Activated CD4-positive, CD25-positive, alpha-beta regulatory T cell treated with anti-CD3 and anti-CD28 coated beads, Interleukin-2, amount 50 U/mL, for 72 hours (primary cell): ENCODE data around the gene KDM6A.
"Not testable (repeated sequence)": the region's sequence is repeated elsewhere in the genome, so short reads cannot be mapped to it uniquely, and the experiment has no call there.

Experiments used
- DNase-seq: peaks from one replicate; pipeline ENCODE4 v3.0.0; 2021

Gene KDM6A

GRCh38 chrX:44872821-44873414, at the start of gene KDM6A:
Gene KDM6A (plus strand): TSS chrX:44873188. CDS start chrX:44873552, 364 bp downstream.
- peak; percentile 99 for DNase-seq

GRCh38 chrX:44823193-44823592, 49.8 kb upstream of the KDM6A start:
- DNase-seq = not testable (repeated sequence)

GRCh38 chrX:44828008-44828605, 44.9 kb upstream of the KDM6A start:
- no peak for DNase-seq

GRCh38 chrX:44829832-44830231, 43.2 kb upstream of the KDM6A start:
- DNase-seq = no peak

- DNase-seq = no peak
Observed at GRCh38 chrX:44842550-44843317, 30.3 kb upstream of the KDM6A start.

GRCh38 chrX:44843318-44843702, 29.7 kb upstream of the KDM6A start:
- no peak for DNase-seq

- no peak for DNase-seq
Observed at GRCh38 chrX:44843753-44844152, 29.2 kb upstream of the KDM6A start, which contains the start of gene DUSP21. Gene DUSP21 (plus strand): TSS chrX:44844021. CDS start chrX:44844133, 112 bp downstream.

- no peak for DNase-seq
Observed at GRCh38 chrX:44844204-44844603, 28.8 kb upstream of the KDM6A start.

- not testable (repeated sequence) for DNase-seq
Observed at GRCh38 chrX:44850891-44851290, 22.1 kb upstream of the KDM6A start.

- no peak for DNase-seq
Observed at GRCh38 chrX:44871114-44871645, 1.8 kb upstream of the KDM6A start.

- DNase-seq = peak; percentile 62
Observed at GRCh38 chrX:44871931-44872820, 812 bp upstream of the KDM6A start.

- peak; percentile 66 for DNase-seq
Observed at GRCh38 chrX:44873415-44874276, 658 bp downstream of the KDM6A start.

- DNase-seq = peak; percentile 38
Observed at GRCh38 chrX:44874420-44875184, 1.6 kb downstream of the KDM6A start.

- no peak for DNase-seq
Observed at GRCh38 chrX:44875185-44875489, 2.1 kb downstream of the KDM6A start.

- DNase-seq = no peak
Observed at GRCh38 chrX:44876086-44876485, 3.1 kb downstream of the KDM6A start.

- no peak for DNase-seq
Observed at GRCh38 chrX:44876767-44877166, 3.8 kb downstream of the KDM6A start.

GRCh38 chrX:44878780-44879179, 5.8 kb downstream of the KDM6A start:
- DNase-seq = no peak

GRCh38 chrX:44881549-44881948, 8.6 kb downstream of the KDM6A start:
- no peak for DNase-seq

- DNase-seq = no peak
Observed at GRCh38 chrX:44882635-44883034, 9.6 kb downstream of the KDM6A start.

GRCh38 chrX:44884944-44885343, 12.0 kb downstream of the KDM6A start:
- no peak for DNase-seq

- DNase-seq = no peak
Observed at GRCh38 chrX:44889824-44890223, 16.8 kb downstream of the KDM6A start.
